Activated T-cell treated with anti-CD3 and anti-CD28 coated beads for 48 hours (primary cell): Measurements from ENCODE around the gene PRKACA.
"Not testable (repeated sequence)": the region's sequence is repeated elsewhere in the genome, so short reads cannot be mapped to it uniquely, and the experiment has no call there.

ENCODE experiments used
- DNase-seq: peaks from one replicate; pipeline ENCODE4 v3.0.0-alpha.2; 2020; ENCODE audit warnings: low read depth

Gene PRKACA

DNA sequence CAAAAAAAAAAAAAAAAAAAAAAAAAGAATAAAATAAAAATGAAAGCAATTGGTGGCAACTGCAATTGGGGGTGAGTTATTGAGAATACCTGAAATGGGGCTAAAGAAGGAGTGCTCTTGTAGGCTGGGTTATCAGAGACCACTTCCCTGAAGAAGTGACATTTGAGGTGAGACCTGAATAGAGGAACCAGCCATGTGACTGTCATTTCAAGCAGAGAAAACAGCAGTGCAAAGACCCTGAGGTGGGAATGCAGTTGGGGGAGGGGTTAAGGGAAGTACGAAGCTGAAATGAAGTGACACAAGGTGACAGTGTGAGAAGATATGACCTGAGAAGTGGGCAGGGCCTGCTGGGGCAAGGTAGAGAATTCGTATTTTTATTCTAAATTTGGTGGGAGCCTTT lies 51.4 kb downstream of the PRKACA start:
- no peak for DNase-seq

DNA sequence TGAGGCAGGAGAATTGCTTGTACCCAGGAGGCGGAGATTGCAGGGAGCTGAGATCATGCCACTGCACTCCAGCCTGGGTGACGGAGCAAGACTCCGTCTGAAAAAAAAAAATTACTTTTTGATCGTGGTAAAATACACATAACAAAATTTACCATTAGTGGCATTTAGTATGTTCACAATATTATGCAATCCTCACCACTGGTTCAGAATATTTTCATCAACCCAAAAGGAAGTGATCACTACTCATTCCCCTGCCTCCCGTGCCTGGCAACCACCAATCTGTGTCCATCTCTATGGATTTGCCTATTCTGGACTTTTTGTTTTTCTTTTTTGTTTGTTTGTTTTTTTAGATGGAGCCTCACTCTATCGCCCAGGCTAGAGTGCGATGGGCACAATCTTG lies 54.5 kb downstream of the PRKACA start:
- no peak for DNase-seq

DNA sequence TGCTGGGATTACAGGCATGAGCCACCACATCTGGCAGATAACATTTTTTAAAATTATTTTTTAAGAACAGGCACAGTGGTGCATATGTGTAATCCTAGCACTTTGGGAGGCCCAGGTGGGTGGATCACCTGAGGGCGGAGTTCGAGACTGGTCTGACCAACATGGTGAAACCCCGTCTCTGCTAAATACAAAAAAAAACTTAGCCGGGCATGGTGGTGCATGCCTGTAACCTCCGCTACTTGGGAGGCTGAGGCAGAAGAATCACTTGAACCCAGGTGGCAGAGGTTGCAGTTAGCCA lies 55.1 kb downstream of the PRKACA start:
- no peak for DNase-seq

DNA sequence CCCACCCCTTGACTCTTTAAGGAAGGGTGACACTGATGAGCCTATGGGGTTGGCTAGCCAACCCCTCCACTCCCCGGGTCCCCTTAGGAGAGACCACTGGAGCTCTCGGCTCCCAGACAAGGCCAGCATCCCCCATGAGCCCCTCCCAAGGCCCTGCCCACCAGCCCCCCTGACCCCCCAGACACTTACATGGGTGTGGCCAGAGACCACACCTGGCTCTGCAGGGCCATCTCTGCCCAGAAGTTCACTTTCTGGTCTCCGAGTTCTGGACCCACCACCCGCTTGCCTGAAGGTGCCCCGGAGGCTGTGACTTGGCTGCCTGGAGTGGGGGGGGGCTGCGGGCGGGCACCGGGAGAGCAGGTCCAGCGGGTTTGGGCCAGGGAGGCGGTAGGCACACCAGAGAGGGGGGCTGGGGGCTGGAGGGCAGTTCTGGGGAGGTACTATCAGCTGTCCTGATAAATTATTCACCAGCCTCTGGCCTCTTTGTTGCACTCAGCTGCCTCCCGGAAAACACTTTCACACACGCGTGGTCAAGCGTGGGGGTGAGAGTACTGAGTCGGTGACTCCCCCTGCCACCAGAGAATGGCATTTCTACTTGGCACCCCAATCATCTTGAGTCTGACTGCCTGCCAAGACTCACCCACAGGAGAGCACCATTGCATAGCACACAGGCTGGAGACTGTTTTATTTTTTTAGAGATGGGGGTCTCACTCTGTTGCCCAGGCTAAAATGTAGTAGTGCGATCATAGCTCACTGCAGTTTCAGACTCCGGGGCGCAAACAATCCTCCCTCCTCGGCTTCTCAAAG lies 55.6 kb downstream of the PRKACA start, which contains the start of gene PALM3:
PALM3 (minus strand) TSS at position 326 of the 807 bp plus-strand sequence; CDS start at position 230, 96 bp downstream.
- no peak for DNase-seq

DNA sequence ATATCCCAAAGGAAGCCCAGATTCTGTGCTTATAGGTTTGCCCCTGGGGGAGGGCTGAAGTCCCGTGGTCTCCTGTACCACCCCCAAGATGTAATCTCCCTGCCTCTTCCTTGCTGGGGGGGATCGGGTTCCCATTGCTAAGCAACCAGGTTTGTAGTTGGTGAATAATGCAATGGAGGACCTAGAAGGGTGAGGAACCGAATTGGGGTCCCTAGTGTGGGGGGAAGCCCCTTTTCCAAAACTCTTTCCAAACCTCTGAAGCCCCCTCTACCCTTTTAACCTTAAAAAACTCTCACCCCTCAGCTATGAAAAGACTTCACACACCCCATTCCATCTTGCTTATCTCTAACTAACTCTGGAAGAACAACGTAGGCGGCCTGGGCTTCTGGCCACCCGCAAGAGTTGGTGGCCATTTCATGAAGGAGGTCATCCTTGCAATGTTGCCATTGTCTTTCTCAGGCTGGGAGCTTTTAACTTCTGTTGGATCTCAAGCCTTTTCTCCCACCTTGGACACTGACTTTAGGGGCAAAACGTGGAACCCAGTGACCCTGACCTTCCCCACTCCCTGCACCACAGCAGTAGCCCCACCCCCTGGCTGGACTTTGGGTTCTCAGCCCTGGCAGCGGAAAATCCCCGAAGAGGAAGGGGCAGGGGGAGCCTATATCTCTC lies 56.3 kb downstream of the PRKACA start:
- no peak for DNase-seq

DNA sequence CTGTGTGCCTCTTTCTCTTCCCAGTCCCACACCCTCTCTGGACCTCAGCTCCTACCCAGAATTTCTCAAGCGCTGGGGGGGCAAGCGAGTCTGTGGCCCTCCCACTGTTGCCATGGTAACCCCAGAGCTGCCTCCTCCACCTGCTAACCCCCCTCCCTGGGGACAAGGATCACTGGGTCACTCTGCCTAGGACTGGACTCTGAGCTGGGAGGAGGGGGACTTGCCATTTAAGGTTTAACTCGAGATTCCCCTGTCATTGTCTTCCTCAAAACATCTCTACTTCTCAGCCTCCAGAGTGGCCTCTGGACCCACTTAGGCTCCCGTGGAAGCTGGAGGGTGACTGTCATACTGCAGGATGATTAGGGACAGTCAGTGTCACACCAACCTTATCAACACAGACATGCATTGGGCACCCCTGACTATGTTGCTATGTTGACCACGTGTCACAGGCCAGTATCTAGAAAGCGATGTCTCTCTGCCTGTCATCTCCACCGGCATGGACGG lies 57.9 kb downstream of the PRKACA start:
- no peak for DNase-seq

DNA sequence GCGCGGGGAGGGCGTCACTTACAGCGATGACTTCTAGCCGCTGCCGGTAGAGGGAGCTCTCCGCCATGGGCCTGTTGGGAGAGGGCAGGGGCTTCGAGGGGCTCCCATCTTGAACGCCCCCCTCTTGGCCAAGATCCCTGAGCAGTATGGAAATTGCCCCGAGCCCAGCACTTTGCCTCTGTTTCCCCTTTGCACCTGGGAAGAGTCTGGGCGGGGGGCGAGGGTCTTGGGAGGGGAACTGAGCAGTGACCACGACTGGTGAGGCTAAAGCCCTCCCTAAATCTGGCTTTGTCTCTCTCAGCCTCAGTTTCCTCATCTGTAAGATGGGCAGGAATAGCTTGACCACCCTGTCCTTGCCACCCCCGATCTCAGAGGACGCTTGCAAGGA lies 58.5 kb downstream of the PRKACA start:
- DNase-seq, result peak; percentile 50

DNA sequence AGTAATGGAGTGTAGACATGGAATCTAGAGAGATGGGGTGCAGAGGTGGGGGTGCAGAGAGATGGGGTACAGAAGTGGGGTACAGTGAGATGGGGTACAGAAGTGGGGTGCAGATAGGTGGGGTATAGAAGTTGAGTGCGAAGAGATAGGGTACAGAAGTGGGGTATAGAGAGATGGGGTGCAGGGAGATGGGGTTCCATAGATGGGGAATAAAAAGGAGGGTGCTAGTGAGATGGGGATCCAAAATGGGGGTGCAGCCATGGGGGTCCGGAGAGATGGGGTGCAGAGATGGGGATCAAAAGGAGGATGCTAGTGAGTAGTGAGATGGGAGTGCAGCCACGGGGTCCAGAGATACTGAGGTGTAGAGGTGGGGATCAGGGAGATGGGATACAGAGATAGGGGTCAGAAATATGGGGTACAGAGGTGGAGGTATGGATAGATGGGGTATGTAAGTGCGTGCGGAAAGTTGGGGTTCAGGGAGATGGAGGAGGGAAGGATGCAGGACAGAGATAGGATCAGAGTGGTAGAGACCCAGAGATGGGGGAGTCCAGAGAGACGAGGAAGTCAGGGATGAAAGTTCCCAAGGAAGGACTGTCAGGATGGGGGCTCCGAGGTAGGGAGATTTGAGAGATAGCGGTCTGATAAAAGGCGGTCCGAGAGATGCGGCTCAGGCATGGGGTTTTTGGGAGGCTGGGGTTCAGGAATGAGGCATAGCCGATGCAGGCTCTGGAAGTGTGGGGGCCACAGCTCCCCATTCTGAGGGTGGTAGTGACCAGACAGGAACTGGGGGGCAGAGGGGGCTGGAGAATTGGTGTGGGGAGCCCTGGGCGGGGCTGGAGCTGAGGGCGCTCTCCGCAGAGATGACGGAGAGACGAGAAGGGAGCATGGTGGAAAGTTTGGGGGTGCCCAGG lies 59.1 kb downstream of the PRKACA start:
- DNase-seq, result no peak

DNA sequence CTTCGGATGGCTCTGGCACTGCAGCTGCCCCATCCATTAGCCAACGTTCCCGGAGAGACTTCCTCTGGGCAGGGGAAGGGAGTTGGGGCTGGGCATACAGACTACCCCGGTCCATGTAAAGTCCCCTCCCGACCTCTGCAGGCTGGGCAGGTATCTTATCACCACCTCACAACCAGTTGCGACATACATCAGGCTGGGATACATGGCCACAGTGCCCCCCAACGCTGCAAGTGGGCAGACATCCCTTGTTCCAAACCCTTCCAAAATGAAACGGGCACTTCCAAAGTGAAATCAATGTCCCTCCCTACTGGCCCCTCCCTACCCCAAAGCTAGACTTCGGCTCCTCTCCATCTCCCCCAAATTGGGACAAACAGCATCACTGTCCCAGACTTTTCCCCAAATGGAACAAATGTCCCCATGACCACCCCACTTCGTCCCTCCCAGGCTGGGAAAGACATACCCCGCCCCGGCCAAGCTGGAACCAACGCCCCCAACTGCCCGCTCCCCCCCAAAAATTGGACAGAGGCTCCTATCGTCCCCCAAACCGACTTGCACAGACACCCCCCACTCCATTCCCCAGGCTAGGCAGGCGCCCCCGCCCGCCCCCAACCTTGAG lies 60.7 kb downstream of the PRKACA start:
- no peak for DNase-seq

DNA sequence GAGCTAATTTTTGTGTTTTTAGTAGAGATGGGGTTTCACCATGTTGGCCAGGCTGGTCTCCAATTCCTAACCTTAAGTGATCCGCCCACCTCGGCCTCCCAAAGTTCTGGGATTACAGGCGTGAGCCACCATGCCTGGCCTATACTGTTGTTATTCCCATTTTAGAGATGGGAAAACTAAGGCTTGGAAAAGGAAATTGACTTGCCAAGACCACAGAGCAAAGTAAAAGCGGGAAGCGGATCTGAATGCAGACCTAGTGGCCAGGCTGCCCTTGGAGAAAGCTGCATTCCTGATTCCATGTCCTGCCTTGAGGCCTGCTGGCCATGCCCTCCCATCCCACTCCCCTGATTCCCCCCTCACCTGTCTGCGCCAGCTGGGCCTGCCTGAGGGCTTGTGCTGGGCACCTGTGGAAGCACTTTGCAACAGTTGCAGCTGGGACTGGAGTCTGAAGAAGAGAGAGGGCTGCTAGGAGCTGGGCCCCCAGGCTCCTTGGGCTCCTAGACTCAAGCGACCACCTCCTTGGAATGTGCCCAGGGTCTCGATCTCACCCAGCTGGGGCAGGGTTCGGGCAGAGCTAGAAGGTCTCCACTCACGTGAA lies 61.4 kb downstream of the PRKACA start:
- DNase-seq, result no peak

DNA sequence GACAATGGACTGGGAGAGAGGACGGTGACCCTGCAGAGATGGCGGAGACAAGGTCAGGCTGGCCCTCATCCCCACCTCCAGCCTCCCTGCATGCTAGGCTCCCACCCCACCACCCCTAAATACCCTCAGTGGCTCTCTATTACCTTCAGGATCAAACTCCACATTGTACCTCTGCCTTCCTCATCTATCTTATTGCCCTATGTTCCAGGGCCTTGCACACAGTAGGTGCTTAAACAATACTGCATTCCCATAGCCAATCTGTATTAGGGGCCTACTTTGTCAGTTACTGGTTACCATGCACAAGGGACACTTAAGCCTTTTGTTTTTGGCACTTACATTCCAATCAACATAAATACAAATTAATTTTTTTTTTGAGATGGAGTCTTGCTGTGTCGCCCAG lies 62.2 kb downstream of the PRKACA start:
- no peak for DNase-seq

DNA sequence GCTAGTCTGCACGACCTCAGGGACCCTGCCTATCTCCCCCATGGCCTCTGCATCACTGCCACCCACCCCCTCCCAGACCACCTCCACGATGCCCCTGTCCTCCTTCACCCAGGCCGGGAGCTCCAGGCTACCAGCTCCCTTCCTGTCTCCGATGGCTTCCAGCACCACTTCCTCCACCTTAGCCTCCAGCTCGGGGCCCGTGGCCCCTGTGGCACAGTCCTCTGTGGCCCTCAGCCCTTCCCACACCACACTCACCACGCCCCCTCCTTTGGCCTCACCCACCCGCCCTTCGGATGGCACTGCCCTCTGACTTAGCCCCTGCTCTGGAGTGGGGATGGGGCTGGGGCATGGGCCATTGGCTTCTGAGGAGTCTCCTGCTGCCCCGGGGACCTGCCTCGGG lies 62.8 kb downstream of the PRKACA start:
- DNase-seq, result no peak

DNA sequence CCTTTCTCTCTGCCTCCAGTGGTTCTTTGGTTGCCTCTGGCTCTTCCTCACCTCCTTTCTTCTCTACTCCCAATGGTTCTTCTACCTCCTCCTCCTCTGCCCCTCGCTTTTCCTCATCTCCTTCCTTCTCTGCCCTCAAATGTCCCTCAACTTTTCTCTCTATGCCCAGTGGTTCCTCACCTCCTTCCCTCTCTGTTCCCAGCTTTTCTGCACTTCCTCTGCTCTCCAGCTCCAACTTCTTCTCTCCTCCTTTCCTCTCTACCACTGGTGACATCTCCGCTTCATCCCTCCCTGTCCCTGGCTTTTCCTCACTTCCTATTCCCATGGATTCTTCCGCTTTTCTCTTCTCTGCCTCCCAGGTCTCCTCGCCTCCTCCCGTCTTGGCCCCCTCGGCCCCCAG lies 63.5 kb downstream of the PRKACA start:
- DNase-seq, result no peak

DNA sequence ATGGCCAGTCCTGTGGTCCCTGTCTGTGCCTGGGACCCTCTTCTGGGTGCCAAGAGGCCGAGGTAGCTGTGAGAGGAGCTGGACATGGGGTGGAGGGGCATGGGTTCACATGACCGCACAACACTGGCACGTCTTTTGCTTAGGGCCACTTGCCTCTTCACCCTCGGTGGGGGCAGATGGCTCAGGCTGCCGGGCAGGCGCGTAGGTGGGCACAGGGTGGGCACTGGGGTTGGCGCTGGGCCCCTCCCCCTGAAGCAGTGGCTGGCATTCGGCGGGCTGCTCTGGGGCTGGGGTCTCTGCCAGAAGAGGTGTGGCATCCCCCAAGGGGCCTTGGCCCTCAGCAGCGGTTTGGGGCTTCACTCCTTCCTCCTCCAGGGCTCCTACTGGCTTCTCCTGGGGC lies 64.1 kb downstream of the PRKACA start:
- no peak for DNase-seq

DNA sequence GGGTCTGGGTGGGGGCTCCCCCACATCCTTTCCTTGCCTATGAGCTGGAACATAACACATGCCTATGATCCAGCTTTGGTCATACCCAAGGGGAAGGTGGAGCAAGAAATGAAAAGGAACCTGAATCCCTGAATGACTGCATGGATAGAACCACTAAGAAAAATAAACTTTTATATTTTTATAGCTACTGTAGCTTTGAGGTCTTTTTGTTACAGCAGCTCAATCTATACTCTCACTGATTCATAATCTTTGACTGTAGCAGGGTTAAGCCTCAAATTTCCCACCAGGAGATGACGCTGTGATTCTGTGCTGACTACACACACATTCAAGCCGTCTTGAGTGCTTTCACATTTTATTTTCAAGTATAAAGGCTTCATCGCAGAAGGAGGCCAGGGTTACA lies 64.5 kb downstream of the PRKACA start:
- no peak for DNase-seq

DNA sequence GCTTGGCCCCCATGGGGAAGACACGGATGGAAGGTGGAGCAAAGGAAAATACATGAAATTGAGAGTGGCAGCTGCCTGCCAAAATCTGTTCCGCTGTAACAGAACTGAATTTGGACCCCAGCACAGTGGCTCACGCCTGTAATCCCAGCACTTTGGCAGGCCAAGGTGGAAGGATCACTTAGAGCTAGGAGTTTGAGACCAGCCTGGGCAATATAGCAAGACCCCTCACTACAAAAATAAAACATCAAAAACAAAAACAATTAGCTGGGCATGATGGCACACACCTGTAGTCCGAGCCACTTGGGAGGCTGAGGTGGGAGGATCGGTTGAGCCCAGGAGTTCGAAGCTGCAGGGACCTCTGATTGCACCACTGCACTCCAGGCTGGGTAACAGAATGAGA lies 65.1 kb downstream of the PRKACA start:
- no peak for DNase-seq

DNA sequence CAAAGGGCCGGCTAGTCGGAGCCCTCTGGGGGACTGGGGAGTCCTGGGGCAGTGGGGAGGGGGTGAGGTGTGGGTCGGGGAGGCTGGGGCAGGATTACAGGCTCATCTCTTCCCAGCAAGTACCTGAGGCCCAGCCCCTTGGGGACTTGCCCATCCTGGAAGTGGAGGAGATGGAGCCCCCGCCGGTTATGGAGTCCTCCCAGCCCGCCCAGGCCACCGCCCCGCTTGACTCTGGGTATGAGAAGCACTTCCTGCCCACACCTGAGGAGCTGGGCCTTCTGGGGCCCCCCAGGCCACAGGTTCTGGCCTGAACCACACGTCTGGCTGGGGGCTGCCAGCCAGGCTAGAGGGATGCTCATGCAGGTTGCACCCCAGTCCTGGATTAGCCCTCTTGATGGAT lies 65.6 kb downstream of the PRKACA start:
- DNase-seq, result no peak

DNA sequence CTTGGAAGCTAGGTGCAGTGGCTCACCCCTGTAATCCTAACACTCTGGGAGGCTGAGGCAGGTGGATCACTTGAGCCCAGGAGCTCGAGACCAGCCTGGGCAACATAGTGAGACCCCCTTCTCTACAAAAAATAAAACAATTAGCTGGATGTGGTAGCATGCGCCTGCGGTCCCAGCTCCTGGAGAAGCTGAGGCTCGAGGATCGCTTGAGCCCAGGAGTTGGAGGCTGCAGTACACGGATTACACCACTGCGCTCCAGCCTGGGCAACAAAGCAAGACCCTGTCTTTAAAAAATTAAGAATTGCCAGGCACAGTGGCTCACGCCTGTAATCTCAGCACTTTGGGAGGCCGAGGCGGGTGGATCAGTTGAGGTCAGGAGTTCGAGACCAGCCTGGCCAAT lies 66.6 kb downstream of the PRKACA start:
- DNase-seq, result not testable (repeated sequence)

DNA sequence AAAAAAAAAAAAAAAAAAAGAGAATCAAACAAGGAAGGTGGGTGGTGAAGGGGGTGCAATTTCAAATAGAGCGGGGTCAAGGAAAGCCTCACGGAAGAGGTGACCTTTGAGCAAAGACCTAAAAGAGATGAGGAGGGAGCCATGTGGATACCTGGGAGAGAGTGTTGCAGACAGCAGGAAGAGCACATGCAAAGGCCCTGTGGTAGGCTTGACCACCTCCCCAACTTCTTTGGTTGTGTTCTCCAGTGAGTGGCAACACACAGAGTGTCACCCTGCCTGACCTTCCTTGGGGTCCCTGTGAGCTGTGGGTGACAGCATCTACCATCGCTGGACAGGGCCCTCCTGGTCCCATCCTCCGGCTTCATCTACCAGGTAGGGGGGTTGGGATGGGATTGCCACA lies 67.0 kb downstream of the PRKACA start:
- no peak for DNase-seq

DNA sequence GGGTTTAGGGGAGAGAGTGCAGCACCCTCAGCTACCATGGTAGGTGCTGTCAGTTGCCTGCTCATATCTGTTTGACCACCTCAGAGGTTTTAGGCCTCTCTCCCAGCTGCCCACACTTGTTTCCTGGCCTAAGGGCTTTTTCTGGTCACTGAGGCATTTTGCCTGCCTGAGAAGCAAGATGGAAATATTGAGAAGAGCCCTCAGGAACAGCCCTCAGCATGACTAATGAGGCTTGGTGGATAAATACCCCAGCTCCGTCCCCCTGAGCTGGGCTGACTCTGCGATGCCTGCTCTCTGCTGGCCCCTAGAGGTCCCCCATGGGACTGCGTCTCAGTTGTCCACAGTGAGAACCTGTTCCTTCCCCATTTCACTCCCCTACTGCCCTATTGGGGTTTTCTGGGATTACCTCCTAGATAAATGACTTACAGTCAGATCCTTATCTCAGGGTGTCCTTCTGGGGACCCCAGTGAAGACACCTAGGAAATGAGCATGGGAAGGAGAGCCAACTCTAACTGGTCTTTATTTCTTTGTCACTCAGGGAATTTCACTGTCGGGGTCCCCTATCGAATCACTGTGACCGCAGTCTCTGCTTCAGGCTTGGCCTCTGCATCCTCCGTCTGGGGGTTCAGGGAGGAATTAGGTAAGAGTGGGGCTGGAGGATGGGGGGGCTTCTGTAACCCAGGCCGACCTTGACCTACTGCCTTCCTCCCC lies 69.0 kb downstream of the PRKACA start:
- peak; percentile 70 for DNase-seq

DNA sequence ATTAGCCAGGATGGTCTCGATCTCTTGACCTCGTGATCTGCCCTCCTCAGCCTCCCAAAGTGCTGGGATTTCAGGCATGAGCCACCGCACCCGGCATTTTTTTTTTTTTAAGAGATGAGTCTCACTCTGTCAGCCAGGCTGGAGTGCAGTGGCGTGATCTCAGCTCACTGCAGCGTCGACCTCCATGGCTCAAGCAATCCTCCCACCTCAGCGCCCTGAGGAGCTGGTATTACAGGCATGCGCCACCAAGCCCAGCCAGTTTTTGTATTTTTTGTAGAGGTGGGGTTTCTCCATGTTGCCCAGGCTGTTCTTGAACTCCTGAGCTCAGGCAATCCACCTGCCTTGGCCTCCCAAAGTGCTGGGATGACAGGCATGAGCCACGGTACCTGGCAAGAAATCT lies 69.7 kb downstream of the PRKACA start:
- not testable (repeated sequence) for DNase-seq
